Central memory CD4-positive, alpha-beta T cell (primary cell): ENCODE data around the gene TCF4.

ENCODE experiments used
- DNase-seq: peaks from one replicate; pipeline ENCODE4 v3.0.0; 2022

The TCF4 gene

GRCh38 chr18:55404136-55404830, 183.7 kb downstream of the TCF4 start:
- no peak for DNase-seq

- no peak for DNase-seq
Measured at GRCh38 chr18:55403421-55403949, 184.5 kb downstream of the TCF4 start.

DNA sequence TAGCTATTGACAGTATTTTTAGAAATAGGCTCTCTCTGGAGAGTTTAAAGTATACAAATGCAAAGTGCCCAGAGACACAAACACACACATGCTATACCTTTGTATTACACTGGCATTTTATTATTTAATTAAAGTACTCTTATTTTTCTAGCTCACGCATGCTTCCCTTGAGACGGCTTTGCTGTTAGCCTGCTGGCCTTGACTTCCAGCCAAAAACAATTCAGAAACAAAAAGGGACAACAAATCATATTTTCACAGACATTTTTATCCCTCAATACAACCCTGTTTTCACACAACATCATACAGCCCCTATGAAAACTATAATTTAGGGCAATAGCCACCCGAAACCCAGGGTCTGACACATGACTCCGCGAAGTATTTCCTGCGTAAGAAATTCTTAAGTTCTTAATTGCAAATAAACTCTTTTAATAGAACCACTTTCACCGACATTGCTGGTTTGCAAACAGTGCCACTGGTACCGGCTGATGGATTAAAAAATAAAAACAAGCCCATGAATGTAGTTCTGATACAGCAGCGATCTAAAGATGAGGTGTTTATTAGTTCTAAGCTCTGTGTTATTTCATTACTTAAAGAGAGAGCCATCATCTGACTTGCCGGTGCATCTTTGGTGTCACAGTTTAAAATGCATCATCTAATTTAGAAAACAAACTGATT, 185.1 kb downstream of the TCF4 start:
- DNase-seq: no peak

- no peak for DNase-seq
Measured at GRCh38 chr18:55401638-55402191, 186.3 kb downstream of the TCF4 start.

DNA sequence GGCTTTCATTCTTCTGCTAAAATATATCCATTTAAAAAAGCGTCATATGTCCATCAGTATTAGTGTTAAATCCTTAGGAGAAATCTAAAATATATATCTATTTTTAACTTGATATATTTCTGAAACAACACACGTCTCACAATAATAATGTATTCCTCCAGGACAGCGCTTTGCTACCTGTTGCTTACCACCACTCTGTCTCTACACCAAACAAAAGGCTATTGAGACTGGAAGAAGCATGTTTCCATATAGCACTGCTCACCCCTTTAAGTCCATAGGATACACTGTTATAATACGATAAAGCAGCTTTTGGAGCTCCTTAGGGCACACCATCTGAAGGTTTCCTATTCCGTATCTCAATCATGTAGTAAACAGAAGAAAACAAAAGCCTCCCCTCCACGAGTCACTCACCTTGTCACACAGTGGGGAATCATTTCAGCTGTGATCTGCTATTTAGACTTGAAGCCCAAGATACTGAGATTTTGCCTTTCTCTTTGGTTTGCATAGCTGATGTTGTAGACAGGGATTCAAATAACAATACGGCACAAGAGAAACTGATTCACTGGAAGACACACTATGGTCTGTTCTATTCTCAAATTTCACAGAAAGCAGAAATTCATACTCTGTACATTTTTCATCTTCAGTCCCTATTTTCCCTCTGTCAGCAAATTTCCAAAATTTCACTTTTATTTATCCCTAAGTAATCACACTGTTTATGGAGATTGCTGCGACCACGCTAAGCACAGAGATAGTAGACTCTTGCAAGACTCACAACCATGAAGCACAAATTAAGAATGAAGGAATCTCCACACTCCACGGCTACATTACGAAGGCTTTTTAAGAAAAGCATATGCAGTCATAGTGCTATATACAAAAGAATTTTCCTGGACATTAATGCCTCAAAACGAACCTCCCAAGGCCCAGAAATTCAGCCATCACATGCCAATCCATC, 187.1 kb downstream of the TCF4 start:
- DNase-seq: no peak

DNA sequence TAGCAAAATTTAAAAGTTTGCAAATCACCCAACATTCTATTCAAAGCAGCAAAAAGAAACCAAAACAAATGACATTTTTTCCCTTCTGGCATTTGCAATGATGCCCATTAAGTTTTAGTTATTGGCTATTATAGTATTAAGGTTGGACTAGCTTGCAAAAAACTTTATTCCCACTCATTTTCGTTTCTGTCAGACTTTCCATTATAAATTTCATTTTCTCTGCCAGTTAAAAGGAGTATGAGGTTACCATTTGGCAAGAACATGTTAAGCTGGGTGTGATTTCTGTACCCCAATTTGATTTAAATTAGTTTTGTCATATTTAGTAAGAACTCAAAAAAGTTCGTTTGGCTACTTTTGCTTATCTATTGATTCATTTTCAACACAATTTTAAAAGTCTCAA, 187.9 kb downstream of the TCF4 start:
- DNase-seq: no peak

GRCh38 chr18:55398858-55399257, 189.1 kb downstream of the TCF4 start:
- DNase-seq: no peak

GRCh38 chr18:55396979-55397378, 191.0 kb downstream of the TCF4 start:
- DNase-seq: no peak

DNA sequence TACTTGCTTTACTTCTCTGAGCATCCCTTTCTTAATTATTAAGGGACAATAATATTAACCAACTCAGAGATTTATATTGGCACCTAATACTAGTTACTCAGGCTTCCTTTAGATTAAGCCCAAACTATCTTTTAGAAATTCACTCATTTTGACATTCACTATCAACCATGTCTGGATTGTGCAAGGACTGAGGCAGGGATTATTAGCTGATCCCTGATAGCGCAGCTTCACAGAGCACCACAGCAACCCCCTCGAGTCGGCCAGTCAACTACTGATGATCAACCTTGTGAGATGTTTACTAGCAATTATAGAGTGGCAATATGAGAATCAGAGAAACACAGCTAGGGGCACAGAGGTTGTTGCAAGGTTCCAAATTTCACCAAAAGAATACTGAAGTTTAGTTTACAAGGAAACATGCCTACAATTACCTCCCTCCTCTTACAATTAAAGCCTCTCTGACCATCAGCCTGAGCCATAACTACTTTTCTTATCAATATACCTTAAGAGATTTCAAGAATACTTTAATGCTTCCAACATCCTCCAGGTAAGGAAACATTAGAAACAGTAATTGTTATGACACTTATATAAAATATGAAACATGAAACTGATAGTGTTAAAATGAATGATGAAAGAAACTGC, 191.6 kb downstream of the TCF4 start:
- DNase-seq: no peak

DNA sequence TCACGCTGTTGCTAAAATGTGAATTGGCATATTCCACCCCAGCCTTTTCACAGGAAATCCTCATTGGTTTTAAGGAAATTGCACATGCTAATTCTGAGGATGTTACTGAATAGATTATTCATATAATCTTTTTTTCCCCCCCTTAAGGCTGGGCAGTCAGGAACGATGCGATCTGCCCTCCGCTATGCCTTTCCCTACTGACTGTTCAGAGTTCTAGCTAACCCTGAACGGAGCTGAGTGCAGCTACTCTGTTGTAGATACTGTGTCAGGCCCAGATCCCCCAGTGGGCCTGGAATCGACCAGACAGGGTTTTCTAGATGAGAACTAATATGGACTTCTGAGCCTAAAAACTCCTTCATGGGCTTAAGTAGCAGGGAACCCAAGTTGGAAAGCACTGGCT, 192.2 kb downstream of the TCF4 start:
- no peak for DNase-seq

GRCh38 chr18:55390898-55391297, 197.1 kb downstream of the TCF4 start:
- DNase-seq: no peak

- no peak for DNase-seq
Measured at GRCh38 chr18:55387139-55387984, 200.6 kb downstream of the TCF4 start.

DNA sequence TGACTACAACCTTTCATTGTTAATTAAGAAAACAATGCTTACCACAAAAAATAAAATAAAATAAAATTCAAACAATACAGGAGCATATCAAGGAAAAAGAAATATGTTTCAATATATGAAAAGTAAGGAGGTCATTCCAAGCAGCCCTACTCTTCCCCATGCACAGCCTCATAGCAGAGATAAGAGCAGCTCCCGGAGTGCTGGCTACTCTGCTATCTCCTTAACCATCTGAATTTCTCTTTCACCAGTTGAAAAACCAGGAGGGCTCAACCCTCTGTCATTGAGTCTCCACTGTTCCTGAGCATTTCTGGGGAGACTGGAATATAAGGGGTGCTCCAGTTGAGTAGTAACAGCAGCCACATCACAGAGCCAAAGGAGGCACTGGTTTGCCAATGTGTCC, 201.4 kb downstream of the TCF4 start:
- DNase-seq: no peak

GRCh38 chr18:55385770-55386169, 202.2 kb downstream of the TCF4 start:
- no peak for DNase-seq

- DNase-seq: no peak
Measured at GRCh38 chr18:55384551-55385275, 203.3 kb downstream of the TCF4 start.

GRCh38 chr18:55384115-55384514, 203.9 kb downstream of the TCF4 start:
- no peak for DNase-seq

- DNase-seq: no peak
Measured at GRCh38 chr18:55382277-55382805, 205.7 kb downstream of the TCF4 start.

DNA sequence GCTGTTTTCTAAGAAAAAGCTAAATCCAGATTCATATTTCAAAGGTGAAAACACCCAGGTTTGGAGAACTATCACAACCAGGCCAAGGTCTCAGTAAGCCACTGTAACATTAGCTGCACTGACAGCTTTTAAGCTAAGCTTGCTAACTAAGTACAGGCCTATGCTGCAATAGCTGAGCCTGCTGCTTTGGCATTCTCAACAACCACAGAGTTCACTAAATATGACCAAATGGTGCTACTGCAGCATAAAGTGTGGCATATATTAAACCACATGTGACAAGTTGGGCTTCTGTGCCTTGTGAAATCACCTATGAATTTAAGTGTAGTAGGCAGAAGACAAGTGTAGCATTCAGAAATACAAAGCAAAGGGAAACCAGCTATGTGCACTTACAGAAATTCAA, 206.7 kb downstream of the TCF4 start:
- DNase-seq: no peak

- no peak for DNase-seq
Measured at GRCh38 chr18:55380589-55380988, 207.4 kb downstream of the TCF4 start.

GRCh38 chr18:55376387-55376786, 211.6 kb downstream of the TCF4 start:
- DNase-seq: no peak
